ENCODE measurements around the gene TSPAN4. TPM values are rescaled to one million over a fixed set of nuclear protein-coding genes. Genes with fewer than 3 reads are reported as not detected.

The TSPAN4 gene
- total RNA-seq, 1 donor from 2014 or later = 26.4 TPM

GRCh38 chr11:863023-863909 is 20.6 kb downstream of the TSPAN4 start:
- no peak for DNase-seq (ENCODE audit: low spot score)
- H3K9me3 Mint-ChIP-seq (ENCODE audit: unreplicated experiment) = no peaks in the 10 kb centered on the region
- no peak overlapping the region for H3K27ac Mint-ChIP-seq (ENCODE audit: unreplicated experiment)
- H3K4me1 Mint-ChIP-seq (ENCODE audit: unreplicated experiment) = no peaks in the 10 kb centered on the region
- H3K27me3 Mint-ChIP-seq (ENCODE audit: unreplicated experiment) = peaks cover 29% of the 10 kb centered on the region
- no peak for TF ChIP-seq CTCF (IDR thresholded peaks at IDR 0.05; ENCODE audit: unreplicated experiment)
- H3K4me3 Mint-ChIP-seq (ENCODE audit: unreplicated experiment) = no peak overlapping the region
- peaks cover 4% of the 10 kb centered on the region for H3K36me3 Mint-ChIP-seq (ENCODE audit: low read depth, unreplicated experiment)

GRCh38 chr11:863910-864827 is 21.5 kb downstream of the TSPAN4 start:
- Mint-ChIP-seq H3K9me3 (ENCODE audit: unreplicated experiment) (no peaks in the 10 kb centered on the region), H3K27ac (ENCODE audit: unreplicated experiment) (no peak overlapping the region), H3K4me1 (ENCODE audit: unreplicated experiment) (no peaks in the 10 kb centered on the region), H3K27me3 (ENCODE audit: unreplicated experiment) (peaks cover 30% of the 10 kb centered on the region), H3K4me3 (ENCODE audit: unreplicated experiment) (no peak overlapping the region), H3K36me3 (ENCODE audit: low read depth, unreplicated experiment) (no peaks in the 10 kb centered on the region)
- DNase-seq (ENCODE audit: low spot score) = no peak
- TF ChIP-seq CTCF (IDR thresholded peaks at IDR 0.05; ENCODE audit: unreplicated experiment) = no peak

- DNase-seq (ENCODE audit: low spot score) = no peak
- Mint-ChIP-seq H3K4me3 (ENCODE audit: unreplicated experiment) (no peak overlapping the region), H3K36me3 (ENCODE audit: low read depth, unreplicated experiment) (no peaks in the 10 kb centered on the region), H3K27me3 (ENCODE audit: unreplicated experiment) (peaks cover 27% of the 10 kb centered on the region), H3K4me1 (ENCODE audit: unreplicated experiment) (no peaks in the 10 kb centered on the region), H3K9me3 (ENCODE audit: unreplicated experiment) (no peaks in the 10 kb centered on the region), H3K27ac (ENCODE audit: unreplicated experiment) (no peak overlapping the region)
- TF ChIP-seq CTCF (IDR thresholded peaks at IDR 0.05; ENCODE audit: unreplicated experiment) = no peak
These were observed 22.2 kb downstream of the TSPAN4 start for GRCh38 chr11:864898-865297.

GRCh38 chr11:865462-866430 is 23.1 kb downstream of the TSPAN4 start:
- Mint-ChIP-seq H3K27ac (ENCODE audit: unreplicated experiment) (no peak overlapping the region), H3K36me3 (ENCODE audit: low read depth, unreplicated experiment) (no peaks in the 10 kb centered on the region), H3K4me1 (ENCODE audit: unreplicated experiment) (no peaks in the 10 kb centered on the region), H3K27me3 (ENCODE audit: unreplicated experiment) (peaks cover 27% of the 10 kb centered on the region), H3K4me3 (ENCODE audit: unreplicated experiment) (no peak overlapping the region), H3K9me3 (ENCODE audit: unreplicated experiment) (no peaks in the 10 kb centered on the region)
- DNase-seq (ENCODE audit: low spot score) = no peak
- TF ChIP-seq CTCF (IDR thresholded peaks at IDR 0.05; ENCODE audit: unreplicated experiment) = no peak
